Spinal cord (tissue), 10 donors: ENCODE data around the gene DDX4. TPM values are rescaled to one million over a fixed set of nuclear protein-coding genes. Genes with fewer than 3 reads are reported as not detected.
A peak's percentile ranks its signal among the peaks of the same experiment; 100 is the strongest.
"Not testable (repeated sequence)": the region's sequence is repeated elsewhere in the genome, so short reads cannot be mapped to it uniquely, and the experiment has no call there.

Experiments used
- DNase-seq, 6 donors: peaks; one replicate each; pipeline versions ENCODE4 v3.0.0 to v3.0.0-alpha.2; 2013 to 2015; ENCODE audit warnings: low spot score in 6 of 6, low read depth in 4 of 6
- H3K27ac ChIP-seq: one replicate; pipeline ENCODE4 v1.5.1; 2013; ENCODE audit warnings: low read depth, low read length, control low read depth
- H3K27me3 ChIP-seq: one replicate; pipeline ENCODE4 v1.6.1; 2013; ENCODE audit warnings: low read length; ENCODE audit not compliant: control insufficient read depth, insufficient read depth
- H3K36me3 ChIP-seq: one replicate; pipeline ENCODE4 v1.6.1; 2013; ENCODE audit warnings: low read length; ENCODE audit not compliant: control insufficient read depth, insufficient read depth
- H3K4me1 ChIP-seq: one replicate; pipeline ENCODE4 v1.6.1; 2013; ENCODE audit warnings: low read length; ENCODE audit not compliant: control insufficient read depth, insufficient read depth
- H3K4me3 ChIP-seq: one replicate; pipeline ENCODE4 v1.5.1; 2013; ENCODE audit warnings: low read depth, low read length, control low read depth
- H3K9me3 ChIP-seq: one replicate; pipeline ENCODE4 v1.6.1; 2013; ENCODE audit warnings: low read length; ENCODE audit not compliant: control insufficient read depth, insufficient read depth
- WGBS: methylation state at CpG from one replicate; pipeline ENCODE4 v1.1.5; 2013; ENCODE audit warnings: missing lambda C conversion rate; ENCODE audit not compliant: insufficient coverage; 5-methylcytosine and 5-hydroxymethylcytosine counted together
- polyA plus RNA-seq, 2 donors: library from polyadenylated mRNA; unstranded; fragments of 120-200 nt; gene quantifications; one replicate each; pipeline ENCODE4 v1.2.1, GENCODE V29; 2013; ENCODE audit not compliant: insufficient read length in 2 of 2
- total RNA-seq, 2 donors: library from RNA; depleted of rRNA in 1 of 2; stranded (reverse); fragments of 120-200 nt in 1 of 2; fragments of >200 nt in 1 of 2; gene quantifications; one replicate each; pipeline versions ENCODE4 v1.2.3 to v1.2.4, GENCODE V29; 2013 to 2014
- donor health status: healthy.

Gene DDX4
- total and polyA plus RNA-seq, 4 donors, result 0.10 to 0.30 (median 0.24) TPM; not detected in 1

GRCh38 chr5:55750499-55750898 is 12.6 kb downstream of the DDX4 start:
- no peak for DNase-seq
- Histone ChIP-seq H3K27me3 (no peaks in the 10 kb centered on the region), H3K9me3 (no peaks in the 10 kb centered on the region), H3K4me1 (no peaks in the 10 kb centered on the region), H3K27ac (no peak overlapping the region), H3K36me3 (no peaks in the 10 kb centered on the region), H3K4me3 (no peak overlapping the region)
- WGBS, result no CpG with 5 or more reads among the region's 3 CpGs

GRCh38 chr5:55758231-55758630 is 20.4 kb downstream of the DDX4 start:
- Histone ChIP-seq H3K27ac (no peak overlapping the region), H3K4me3 (no peak overlapping the region), H3K36me3 (no peaks in the 10 kb centered on the region), H3K9me3 (no peaks in the 10 kb centered on the region), H3K4me1 (no peaks in the 10 kb centered on the region), H3K27me3 (no peaks in the 10 kb centered on the region)
- no CpG with 5 or more reads among the region's 1 CpG for WGBS
- DNase-seq, result no peak

- Histone ChIP-seq H3K27ac (no peak overlapping the region), H3K4me3 (no peak overlapping the region), H3K9me3 (no peaks in the 10 kb centered on the region), H3K4me1 (no peaks in the 10 kb centered on the region), H3K27me3 (no peaks in the 10 kb centered on the region), H3K36me3 (no peaks in the 10 kb centered on the region)
- no peak for DNase-seq
- WGBS, result no CpG with 5 or more reads among the region's 2 CpGs
These were observed 20.9 kb downstream of the DDX4 start for GRCh38 chr5:55758714-55759113.

GRCh38 chr5:55761721-55762120 is 23.9 kb downstream of the DDX4 start:
- DNase-seq, H3K36me3 ChIP-seq, H3K4me1 ChIP-seq, H3K9me3 ChIP-seq, H3K4me3 ChIP-seq, H3K27ac ChIP-seq, H3K27me3 ChIP-seq: not testable (repeated sequence)
- 85% methylated on average over 4 of the region's 7 CpGs for WGBS

GRCh38 chr5:55763746-55764420 is 26.0 kb downstream of the DDX4 start:
- WGBS, result no CpG with 5 or more reads among the region's 2 CpGs
- H3K27me3 ChIP-seq, result no peaks in the 10 kb centered on the region
- H3K4me3 ChIP-seq, result no peak overlapping the region
- no peak for DNase-seq
- H3K27ac ChIP-seq, result no peak overlapping the region
- no peaks in the 10 kb centered on the region for H3K9me3 ChIP-seq
- no peaks in the 10 kb centered on the region for H3K36me3 ChIP-seq
- H3K4me1 ChIP-seq, result no peaks in the 10 kb centered on the region

GRCh38 chr5:55768279-55768678 is 30.4 kb downstream of the DDX4 start:
- H3K4me1 ChIP-seq, result no peaks in the 10 kb centered on the region
- H3K4me3 ChIP-seq, result no peak overlapping the region
- H3K9me3 ChIP-seq, result no peaks in the 10 kb centered on the region
- H3K27ac ChIP-seq, result no peak overlapping the region
- no peak for DNase-seq
- H3K36me3 ChIP-seq, result no peaks in the 10 kb centered on the region
- H3K27me3 ChIP-seq, result no peaks in the 10 kb centered on the region
- WGBS, result no CpG with 5 or more reads among the region's 2 CpGs

GRCh38 chr5:55771175-55771655 is 33.4 kb downstream of the DDX4 start:
- Histone ChIP-seq H3K27ac (no peak overlapping the region), H3K4me1 (no peaks in the 10 kb centered on the region), H3K36me3 (no peaks in the 10 kb centered on the region), H3K9me3 (no peaks in the 10 kb centered on the region), H3K27me3 (no peaks in the 10 kb centered on the region), H3K4me3 (no peak overlapping the region)
- WGBS, result no CpG with 5 or more reads among the region's 2 CpGs
- DNase-seq, result no peak

- Histone ChIP-seq H3K4me1 (no peaks in the 10 kb centered on the region), H3K27me3 (no peaks in the 10 kb centered on the region), H3K9me3 (no peaks in the 10 kb centered on the region), H3K27ac (no peak overlapping the region), H3K4me3 (no peak overlapping the region), H3K36me3 (no peaks in the 10 kb centered on the region)
- peak in 1 of 6 donors; percentile 14 for DNase-seq
- WGBS, result no CpG with 5 or more reads among the region's 1 CpG
These were observed 35.2 kb downstream of the DDX4 start for GRCh38 chr5:55773057-55773456.

GRCh38 chr5:55777332-55777731 is 39.5 kb downstream of the DDX4 start:
- H3K36me3 ChIP-seq, result no peaks in the 10 kb centered on the region
- no peak overlapping the region for H3K4me3 ChIP-seq
- DNase-seq, result no peak
- no peaks in the 10 kb centered on the region for H3K4me1 ChIP-seq
- no peak overlapping the region for H3K27ac ChIP-seq
- no peaks in the 10 kb centered on the region for H3K9me3 ChIP-seq
- 100% methylated on average over 3 of the region's 6 CpGs for WGBS
- no peaks in the 10 kb centered on the region for H3K27me3 ChIP-seq

- no peak overlapping the region for H3K27ac ChIP-seq
- H3K9me3 ChIP-seq, result no peaks in the 10 kb centered on the region
- no CpG with 5 or more reads among the region's 6 CpGs for WGBS
- no peak overlapping the region for H3K4me3 ChIP-seq
- DNase-seq, result no peak
- H3K36me3 ChIP-seq, result no peaks in the 10 kb centered on the region
- no peaks in the 10 kb centered on the region for H3K4me1 ChIP-seq
- no peaks in the 10 kb centered on the region for H3K27me3 ChIP-seq
These were observed 63.1 kb downstream of the DDX4 start for GRCh38 chr5:55800924-55801323.
